Hematopoietic multipotent progenitor cell treated with erythropoietin and hydrocortisone succinate and interleukin-3 and kit ligand, for 17 days (in vitro differentiated cells): ENCODE data around the gene CXCL13.
A peak's percentile ranks its signal among the peaks of the same experiment; 100 is the strongest.
"Not testable (repeated sequence)": the region's sequence is repeated elsewhere in the genome, so short reads cannot be mapped to it uniquely, and the experiment has no call there.

ENCODE experiments used
- DNase-seq: peaks from one replicate; pipeline ENCODE4 v3.0.0-alpha.2; 2015; ENCODE audit warnings: low spot score

CXCL13 gene

GRCh38 chr4:77601614-77602187, 3.9 kb upstream of the CXCL13 start:
- DNase-seq = no peak

- no peak for DNase-seq
Observed at GRCh38 chr4:77613267-77613666, 7.6 kb downstream of the CXCL13 start.

DNA sequence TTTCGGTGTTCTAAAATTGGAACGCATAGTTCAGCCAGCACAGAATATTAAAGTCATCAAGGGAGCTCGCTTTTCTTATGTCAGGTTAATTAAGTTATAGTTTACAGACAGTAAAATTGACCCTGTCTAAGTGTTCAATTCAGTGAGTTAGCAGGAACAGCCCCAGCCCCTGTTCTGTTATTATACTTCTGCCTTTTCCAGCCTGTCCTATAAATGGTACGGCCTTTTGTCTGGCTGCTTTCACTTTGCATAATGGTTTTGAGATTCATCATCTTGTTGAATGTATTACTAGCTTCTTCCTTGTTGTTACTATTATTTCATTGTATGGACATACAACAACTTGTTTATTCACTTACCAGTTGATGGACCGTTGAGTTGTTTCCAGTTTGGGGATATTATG, 9.5 kb downstream of the CXCL13 start:
- no peak for DNase-seq

- no peak for DNase-seq
Observed at GRCh38 chr4:77617203-77617602, 11.6 kb downstream of the CXCL13 start.

DNA sequence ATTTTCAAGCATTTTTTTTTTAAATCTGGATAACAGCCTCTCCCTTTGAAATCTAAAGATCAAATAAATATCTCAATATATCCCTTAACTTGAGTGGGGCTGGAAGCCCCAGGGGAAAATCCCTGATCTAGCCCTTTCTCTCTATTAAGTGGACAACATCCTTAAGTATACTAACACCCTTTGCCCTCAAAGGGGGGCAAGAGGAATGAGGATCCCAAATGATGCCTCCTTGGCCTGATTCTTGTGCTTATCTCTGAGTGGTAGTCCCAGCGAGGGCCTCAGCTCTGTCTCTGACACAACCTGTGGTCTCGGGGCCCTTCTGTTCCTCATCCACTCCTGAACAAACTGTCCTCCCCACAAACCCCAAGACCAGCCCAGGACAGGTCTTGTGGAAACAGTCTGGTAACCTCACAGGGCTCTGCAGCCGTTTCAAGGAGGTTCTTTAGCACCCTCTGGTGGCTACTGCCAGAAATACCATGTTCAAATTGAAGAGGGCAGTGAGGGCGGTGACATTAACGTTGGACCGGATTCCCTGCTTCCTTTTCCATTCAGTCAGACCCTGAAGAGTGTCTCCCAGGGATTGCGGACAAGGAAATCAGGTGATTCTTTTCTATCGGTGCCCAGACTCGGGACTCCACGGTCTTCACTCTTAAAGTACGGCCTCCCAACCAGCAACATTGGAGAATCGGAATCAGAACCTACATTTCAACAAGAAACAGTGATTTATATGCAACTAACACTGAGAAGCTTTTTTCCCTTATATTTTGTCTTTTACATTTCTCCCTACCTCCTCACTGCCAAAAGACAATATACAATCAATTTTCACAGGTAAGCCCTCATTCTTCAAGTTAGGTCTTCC, 13.0 kb downstream of the CXCL13 start:
- DNase-seq = peak; percentile 58

DNA sequence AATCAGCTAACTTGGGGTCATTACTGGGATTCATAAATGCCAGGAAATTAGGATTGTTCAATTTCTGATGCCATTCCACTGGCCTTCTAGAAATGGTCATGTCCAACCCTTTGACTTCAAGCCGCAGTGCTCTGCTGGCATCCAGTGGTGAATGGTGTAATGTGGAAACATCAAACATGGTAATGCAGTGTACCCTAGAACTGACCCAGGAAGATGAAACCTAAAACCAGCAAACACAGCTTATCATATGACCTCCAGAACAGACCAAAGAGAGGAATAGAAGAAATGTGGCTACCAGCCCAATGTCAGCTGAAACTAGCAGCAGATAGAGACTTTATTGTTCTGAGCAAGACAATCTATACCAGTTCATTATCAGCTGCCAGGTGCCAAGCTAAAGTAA, 13.8 kb downstream of the CXCL13 start:
- no peak for DNase-seq

DNA sequence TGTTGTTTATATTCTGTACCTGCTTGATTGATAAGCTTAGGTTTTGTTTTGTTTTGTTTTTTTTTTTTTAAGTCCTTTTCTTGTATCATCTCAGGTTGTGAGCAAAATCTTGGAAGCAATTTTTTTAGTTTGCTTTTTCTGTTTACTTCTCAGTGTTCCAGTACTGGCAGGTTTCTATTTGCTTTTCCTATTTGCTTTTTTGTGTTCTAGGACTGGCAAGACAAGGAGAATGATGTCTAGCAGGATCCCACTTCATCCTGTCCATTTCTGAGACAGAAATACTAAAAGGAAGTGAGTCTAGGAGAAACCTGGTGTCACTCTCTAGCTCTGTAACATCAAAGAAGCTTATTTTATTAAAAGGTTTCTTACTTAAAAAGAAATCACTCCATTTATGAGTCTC, 15.6 kb downstream of the CXCL13 start:
- DNase-seq = no peak

DNA sequence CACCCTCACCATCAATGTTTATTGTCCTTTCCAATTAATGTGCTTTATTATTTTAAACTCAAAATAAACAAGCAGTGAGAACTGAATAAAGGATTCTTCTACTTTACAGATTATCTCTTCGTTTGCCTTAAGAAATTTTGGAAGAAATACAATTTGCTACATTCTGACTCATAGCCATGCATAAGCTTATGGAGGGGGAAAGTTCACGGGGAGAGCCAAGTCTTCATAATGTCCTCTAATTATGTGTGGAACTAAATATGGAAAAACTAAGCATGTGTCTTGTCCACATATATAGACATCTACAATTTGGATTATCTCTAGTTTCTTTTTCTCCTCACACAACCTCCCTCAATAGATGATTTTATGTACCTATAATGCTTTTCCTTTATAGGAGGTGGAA, 17.5 kb downstream of the CXCL13 start:
- no peak for DNase-seq

- no peak for DNase-seq
Observed at GRCh38 chr4:77624213-77624612, 18.6 kb downstream of the CXCL13 start.

DNA sequence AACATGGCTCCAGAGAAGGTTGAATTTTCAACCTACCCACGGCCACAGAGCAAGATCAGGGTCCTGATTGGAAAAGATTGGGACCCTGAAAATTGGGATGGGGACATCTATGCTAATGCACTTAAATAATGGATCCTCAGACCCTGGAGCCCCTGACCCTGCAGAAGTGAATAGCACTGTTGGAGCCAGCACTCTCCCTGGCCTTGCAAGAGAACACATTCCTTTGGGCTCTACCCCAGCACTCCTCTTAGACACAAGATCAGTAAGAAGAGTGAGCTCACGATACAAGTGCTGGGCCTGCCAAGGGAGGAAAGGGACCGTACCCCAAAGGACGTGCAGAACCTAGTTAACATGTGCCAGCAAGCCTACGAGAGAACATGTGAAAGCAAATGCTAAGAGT, 19.9 kb downstream of the CXCL13 start:
- DNase-seq = no peak

DNA sequence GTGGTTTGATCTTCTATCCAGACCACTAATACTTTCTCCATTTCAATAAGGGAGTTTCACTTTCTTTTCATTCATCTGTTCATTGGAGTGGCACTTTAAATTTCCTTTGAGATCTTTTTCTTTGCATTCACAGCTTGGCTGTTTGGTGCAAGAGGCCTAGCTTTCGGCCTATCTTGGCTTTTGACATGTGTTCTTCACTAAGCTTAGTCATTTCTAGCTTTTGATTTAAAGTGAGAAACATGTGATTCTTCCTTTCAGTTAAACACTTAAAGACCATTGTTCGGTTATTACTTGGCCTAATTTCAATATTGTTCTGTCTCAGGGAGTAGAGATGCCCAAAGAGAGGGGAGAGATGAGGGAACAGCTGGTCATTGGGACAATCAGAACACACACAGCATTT, 24.3 kb downstream of the CXCL13 start:
- no peak for DNase-seq

DNA sequence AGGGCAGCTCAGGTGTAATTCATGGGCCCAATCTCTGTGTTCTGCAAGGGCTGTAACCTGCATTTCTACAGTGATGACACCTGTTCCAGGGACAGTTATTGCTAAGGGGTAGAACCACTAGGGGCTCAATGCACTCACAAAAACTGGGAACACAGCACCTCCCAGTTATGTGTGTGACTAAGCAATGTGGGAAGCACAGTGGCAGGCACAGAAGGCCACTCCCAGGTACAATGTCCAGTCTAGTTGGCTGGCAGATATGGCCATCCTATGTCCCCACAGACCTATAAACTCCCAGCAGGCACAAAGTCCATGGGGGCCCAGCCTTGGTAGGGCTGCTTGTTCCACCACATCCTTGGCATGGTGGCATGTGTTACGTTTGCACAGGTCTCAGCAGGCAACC, 25.7 kb downstream of the CXCL13 start:
- no peak for DNase-seq

DNA sequence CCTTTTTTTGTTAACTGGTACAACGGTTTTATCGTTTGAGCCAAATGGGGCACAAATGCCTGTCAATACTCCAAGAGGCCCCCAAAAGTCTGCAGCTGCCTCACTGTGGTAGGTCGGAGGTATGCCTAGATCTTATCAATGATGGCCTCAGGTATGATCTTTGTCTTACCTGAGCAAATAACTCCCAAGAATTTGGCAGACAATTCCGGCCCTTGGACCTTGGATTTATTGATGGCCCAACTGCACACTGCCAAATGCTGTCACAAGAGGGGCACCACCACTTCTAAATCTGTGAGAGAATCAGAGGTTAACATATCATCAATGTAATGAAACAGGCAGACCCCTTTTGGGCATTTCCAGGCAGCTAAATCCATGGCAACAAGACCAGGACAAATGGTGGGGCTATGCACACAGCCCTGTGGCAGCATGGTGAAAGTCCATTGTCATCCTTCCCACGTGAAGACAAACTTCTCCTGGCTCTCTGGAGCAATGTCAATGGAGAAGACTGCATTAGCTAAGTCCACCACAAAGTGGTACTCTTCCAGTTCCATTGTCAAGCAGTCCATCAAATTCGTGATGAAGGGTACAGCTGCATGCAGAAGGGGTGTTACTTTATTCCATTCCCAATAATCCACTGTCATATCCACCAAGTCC, 28.6 kb downstream of the CXCL13 start:
- no peak for DNase-seq

- DNase-seq = no peak
Observed at GRCh38 chr4:77635246-77635645, 29.6 kb downstream of the CXCL13 start.

DNA sequence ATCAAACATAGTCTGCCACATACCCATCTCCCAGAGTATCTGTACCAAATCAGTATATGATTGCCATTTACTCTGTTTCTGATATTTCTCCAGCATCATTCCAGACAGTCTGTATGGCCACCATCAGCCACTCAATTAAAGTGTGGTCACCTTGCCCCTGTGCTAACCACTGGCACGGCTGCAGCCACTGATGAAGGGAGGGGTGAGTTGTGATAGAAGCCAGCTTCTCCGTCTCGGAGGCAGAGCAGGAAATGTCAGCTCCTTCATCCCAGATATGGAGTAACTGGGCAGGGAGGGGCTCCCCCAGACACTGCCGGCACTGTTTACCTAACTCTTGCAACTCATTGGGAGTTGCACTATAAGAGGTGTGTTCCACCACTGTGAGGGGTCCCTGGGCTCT, 30.3 kb downstream of the CXCL13 start:
- DNase-seq = no peak

DNA sequence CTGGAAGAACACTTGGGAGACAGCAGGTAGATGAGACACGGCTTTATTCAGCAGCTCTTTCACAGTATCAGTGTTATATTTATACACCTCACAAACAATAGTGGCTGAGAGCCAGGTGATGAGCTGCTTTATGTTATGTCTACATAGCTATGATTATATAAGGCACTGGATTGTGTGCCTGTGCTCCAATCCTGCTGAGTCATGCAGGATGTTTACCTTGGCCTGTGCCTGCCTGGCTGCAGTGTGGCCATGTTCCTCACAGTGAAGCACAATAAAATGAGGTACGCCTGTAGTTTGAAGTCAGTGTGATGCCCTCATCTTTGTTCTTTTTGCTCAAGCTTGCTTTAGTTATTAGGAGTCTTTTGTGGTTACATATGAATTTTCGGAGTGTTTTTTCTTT, 31.3 kb downstream of the CXCL13 start:
- DNase-seq = peak; percentile 14

DNA sequence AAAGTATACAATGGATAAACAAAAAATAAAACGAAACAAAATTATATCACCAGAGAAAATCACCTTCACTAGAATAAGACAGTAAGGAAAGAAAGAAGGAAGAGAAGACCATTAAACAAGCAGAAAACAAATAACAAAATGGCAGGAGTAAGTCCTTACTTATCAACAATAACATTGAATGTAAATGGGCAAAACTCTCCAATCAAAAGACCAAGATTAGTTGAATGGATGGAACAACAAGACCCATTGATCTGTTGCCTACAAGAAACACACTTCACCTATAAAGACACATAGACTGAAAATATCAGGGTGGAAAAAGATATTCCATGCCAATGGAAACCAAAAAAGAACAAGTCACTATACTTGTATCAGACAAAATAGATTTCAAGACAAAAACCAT, 38.4 kb downstream of the CXCL13 start:
- not testable (repeated sequence) for DNase-seq

DNA sequence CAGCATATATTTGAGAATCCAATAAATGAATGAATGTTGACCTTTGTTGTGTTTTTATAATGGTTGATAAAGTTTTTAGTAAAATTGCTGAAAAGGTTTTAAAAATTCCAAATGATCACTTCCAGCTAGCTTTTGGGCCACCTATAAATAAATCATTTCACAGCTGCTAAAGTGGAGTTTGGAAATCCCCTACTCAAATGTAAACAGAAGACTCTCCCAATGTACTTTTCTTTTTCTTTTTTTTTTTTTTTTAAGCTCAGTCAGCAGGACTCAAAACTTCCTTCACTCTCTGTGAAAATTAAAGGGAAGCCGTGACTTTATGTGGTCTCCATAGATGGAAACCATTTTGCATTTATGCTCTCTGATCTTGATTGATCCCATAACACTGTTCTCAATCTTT, 45.2 kb downstream of the CXCL13 start:
- DNase-seq = no peak

DNA sequence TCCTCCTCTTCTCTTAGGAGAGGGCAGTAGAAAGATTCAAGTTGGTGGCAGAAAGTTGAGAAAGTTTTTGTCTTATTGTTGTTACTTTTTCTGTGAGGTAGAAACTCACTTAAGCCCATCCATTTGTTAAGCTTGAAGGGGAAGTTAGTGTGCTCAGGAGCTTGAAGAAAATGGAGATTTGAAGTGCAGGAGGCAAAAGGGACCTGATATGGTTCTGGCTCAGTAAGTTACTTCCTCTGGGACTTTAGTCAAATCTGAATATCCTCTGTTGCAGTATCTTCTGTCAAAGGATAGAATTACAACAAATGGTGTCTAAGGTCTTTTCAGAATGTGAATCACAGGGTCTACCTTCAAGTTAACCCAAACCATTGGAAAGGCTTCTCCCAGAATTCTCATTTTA, 46.2 kb downstream of the CXCL13 start:
- no peak for DNase-seq

DNA sequence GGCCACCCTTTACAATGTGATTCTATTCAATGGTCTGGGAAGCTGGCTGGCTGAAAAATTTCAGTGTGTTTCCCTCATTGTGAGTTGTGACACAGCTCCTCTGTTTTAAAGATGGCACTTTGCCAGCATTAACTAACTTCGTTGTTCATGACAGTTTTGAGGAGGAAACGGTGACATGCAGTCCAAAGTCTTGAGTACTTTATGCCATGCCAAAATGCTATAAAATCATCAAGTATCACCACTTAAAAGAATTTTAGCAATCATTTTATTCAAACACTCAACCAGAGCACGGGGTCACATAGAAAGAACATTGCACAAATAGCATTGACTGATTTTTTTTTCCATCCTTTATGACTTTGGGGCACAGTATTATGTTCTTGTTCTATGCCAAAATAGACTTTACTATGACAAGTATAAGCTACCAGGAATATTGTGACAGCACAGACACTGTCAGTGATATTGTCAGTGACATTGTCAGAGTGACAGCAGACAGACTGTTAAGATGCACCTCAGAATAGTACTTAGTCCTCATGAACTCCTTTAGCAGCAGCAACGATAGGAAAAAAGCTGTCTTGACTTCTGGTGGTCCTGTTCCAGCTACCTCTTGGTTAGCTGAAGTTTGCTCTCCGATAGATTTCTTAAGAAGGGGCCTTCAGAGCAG, 46.7 kb downstream of the CXCL13 start:
- no peak for DNase-seq

DNA sequence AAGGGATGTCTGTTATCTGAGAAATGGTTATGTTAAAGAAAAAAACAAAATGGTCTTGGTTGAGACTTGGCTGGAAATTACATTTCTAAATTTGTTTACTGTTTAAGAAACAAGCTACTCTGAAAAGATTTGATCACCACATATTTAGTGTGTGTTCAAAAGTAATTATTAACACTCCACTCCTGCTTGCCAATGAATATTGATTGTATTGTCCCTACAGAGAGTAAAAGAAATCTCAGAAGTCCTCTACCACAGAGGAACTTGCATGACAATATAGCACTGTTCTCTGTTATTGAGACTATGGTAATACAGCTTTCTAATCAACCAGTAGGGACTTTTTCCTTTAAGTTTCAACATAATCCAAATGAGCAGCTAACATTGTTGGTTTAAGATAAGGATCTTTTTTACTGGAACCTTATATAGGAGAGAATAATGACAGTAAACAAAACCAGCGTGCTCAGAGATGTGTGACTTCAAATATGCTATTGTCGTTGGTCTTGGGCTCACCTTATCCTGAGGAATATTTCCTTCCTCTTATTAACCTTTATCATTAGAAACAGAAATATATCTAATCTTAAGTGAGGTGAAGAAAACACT, 47.6 kb downstream of the CXCL13 start:
- no peak for DNase-seq

DNA sequence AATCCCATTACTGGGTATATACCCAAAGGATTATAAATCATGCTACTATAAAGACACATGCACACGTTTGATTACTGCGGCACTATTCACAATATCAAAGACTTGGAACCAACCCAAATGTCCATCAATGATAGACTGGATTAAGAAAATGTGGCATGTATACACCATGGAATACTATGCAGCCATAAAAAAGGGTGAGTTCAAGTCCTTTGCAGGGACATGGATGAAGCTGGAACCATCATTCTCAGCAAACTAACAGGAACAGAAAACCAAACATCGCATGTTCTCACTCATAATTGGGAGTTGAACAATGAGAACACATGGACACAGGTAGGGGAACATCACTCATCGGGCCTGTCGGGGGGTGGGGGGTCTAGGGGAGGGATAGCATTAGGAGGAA, 54.7 kb downstream of the CXCL13 start:
- not testable (repeated sequence) for DNase-seq
